ENCODE results near the gene COMT.

COMT gene

DNA sequence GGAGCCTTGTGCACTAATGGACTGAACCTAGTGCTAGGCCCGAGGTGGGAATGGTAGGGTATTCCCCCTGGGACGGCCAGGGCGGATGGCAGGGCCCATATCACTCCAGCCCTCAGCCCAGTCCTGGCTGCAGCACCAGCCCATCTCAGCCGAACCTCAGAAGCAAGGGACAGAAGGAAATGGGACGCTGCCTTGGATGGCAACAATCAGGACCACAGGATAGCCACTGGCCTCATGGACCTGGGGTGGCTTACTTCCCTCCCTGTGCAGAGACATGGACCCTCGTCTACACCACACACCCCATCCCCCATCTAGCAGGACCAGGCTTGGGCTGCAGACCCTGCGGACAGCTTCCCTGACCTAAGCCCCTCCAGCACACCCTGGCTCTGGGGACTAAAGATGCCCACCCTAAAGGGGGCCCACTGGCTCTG lies 50.9 kb downstream of the COMT start:
- Histone ChIP-seq H4K8ac (ENCODE audit: low read length) (no peak overlapping the region), H3K4ac (ENCODE audit: low read depth in 1 of 2, low read length in 2 of 2) (no peak overlapping the region)

DNA sequence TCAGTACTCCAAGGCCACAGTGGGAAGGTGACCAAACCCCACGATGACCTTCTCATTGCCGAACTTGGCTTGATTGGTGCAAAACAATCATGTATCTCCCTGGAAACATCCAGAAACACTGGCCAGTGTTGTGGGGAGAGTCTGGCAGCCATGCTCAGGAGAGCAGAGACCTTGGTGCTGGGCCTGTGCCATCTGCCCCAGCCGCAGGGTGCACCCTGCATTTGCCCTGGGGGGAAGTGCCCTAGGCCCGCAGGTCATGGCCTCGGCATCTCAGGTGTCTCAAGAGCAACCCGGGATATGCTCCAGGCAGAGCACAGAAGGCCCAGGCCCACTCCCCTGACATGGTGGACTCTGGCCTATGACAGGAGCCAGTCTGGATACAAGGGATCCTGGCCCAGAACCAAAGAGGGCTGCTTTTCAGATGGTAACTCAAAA lies 51.4 kb downstream of the COMT start:
- Histone ChIP-seq H3K27me3 (ENCODE audit: control insufficient read depth in 1 of 2, insufficient read depth in 1 of 2, low read length in 2 of 2) (peaks cover 0 to 24% of the 10 kb centered on the region in 2 experiments), H3K23ac (ENCODE audit: low read length in 2 of 2) (no peak overlapping the region), H2AFZ (ENCODE audit: low read depth, low read length) (no peak overlapping the region), H4K8ac (ENCODE audit: low read length) (no peak overlapping the region), H3K27ac (ENCODE audit: low read length, poor library complexity, severe bottlenecking) (no peak overlapping the region), H3K79me1 (replicated peaks; ENCODE audit: low read length, poor library complexity, severe bottlenecking) (no peaks in the 10 kb centered on the region), H3K4me3 (ENCODE audit: insufficient read depth in 1 of 2, low read depth in 1 of 2, low read length in 2 of 2) (no peak overlapping the region), H3K36me3 (ENCODE audit: control insufficient read depth in 1 of 2, insufficient read depth in 2 of 2, low read depth in 1 of 2, low read length in 2 of 2) (no peaks in the 10 kb centered on the region), H2BK5ac (ENCODE audit: low read depth, low read length, poor library complexity, severe bottlenecking) (no peak overlapping the region), H3K4ac (ENCODE audit: low read depth in 1 of 2, low read length in 2 of 2) (no peak overlapping the region), H3K14ac (ENCODE audit: low read length in 2 of 2) (no peak overlapping the region), H2BK15ac (ENCODE audit: low read depth, poor library complexity, severe bottlenecking) (no peak overlapping the region), H2BK12ac (ENCODE audit: low read length in 2 of 2) (no peak overlapping the region), H3K9ac (ENCODE audit: low read length) (no peak overlapping the region), H3K18ac (ENCODE audit: low read depth in 1 of 2, low read length in 2 of 2) (no peak overlapping the region), H2BK120ac (ENCODE audit: low read depth, low read length) (no peak overlapping the region), H3K4me2 (ENCODE audit: low read length, poor library complexity, severe bottlenecking) (no peak overlapping the region), H2AK5ac (ENCODE audit: low read length, severe bottlenecking) (no peak overlapping the region), H3K9me3 (ENCODE audit: control insufficient read depth, low read length) (no peaks in the 10 kb centered on the region), H3K4me1 (ENCODE audit: control insufficient read depth, insufficient read depth, low read depth, low read length) (peaks cover 25% of the 10 kb centered on the region), H4K91ac (ENCODE audit: low read length) (no peak overlapping the region)
- WGBS: 93% methylated on average over 6 of the region's 6 CpGs
- DNase-seq: no peak

More for the DNA sequence above, 50.9 kb downstream of the COMT start:
- H2BK12ac ChIP-seq (ENCODE audit: low read length in 2 of 2): no peak overlapping the region
- H3K9ac ChIP-seq (ENCODE audit: low read length): no peak overlapping the region
- H3K4me1 ChIP-seq (ENCODE audit: control insufficient read depth, insufficient read depth, low read depth, low read length): peaks cover 22% of the 10 kb centered on the region
- no peaks in the 10 kb centered on the region for H3K36me3 ChIP-seq (ENCODE audit: control insufficient read depth in 1 of 2, insufficient read depth in 2 of 2, low read depth in 1 of 2, low read length in 2 of 2)
- H3K18ac ChIP-seq (ENCODE audit: low read depth in 1 of 2, low read length in 2 of 2): no peak overlapping the region
- no peak overlapping the region for H4K91ac ChIP-seq (ENCODE audit: low read length)
- DNase-seq: no peak
- H3K79me1 ChIP-seq (replicated peaks; ENCODE audit: low read length, poor library complexity, severe bottlenecking): no peaks in the 10 kb centered on the region
- H3K4me2 ChIP-seq (ENCODE audit: low read length, poor library complexity, severe bottlenecking): no peak overlapping the region
- no peak overlapping the region for H2AK5ac ChIP-seq (ENCODE audit: low read length, severe bottlenecking)
- no peak overlapping the region for H2BK5ac ChIP-seq (ENCODE audit: low read depth, low read length, poor library complexity, severe bottlenecking)
- H3K27ac ChIP-seq (ENCODE audit: low read length, poor library complexity, severe bottlenecking): no peak overlapping the region
- H3K4me3 ChIP-seq (ENCODE audit: insufficient read depth in 1 of 2, low read depth in 1 of 2, low read length in 2 of 2): no peak overlapping the region
- H2BK15ac ChIP-seq (ENCODE audit: low read depth, poor library complexity, severe bottlenecking): no peak overlapping the region
- WGBS: 79% methylated on average over 7 of the region's 7 CpGs
- H3K27me3 ChIP-seq (ENCODE audit: control insufficient read depth in 1 of 2, insufficient read depth in 1 of 2, low read length in 2 of 2): peaks cover 0 to 20% of the 10 kb centered on the region in 2 experiments
- no peak overlapping the region for H2BK120ac ChIP-seq (ENCODE audit: low read depth, low read length)
- H3K9me3 ChIP-seq (ENCODE audit: control insufficient read depth, low read length): no peaks in the 10 kb centered on the region
- H2AFZ ChIP-seq (ENCODE audit: low read depth, low read length): no peak overlapping the region
- H3K23ac ChIP-seq (ENCODE audit: low read length in 2 of 2): no peak overlapping the region
- no peak overlapping the region for H3K14ac ChIP-seq (ENCODE audit: low read length in 2 of 2)

DNA sequence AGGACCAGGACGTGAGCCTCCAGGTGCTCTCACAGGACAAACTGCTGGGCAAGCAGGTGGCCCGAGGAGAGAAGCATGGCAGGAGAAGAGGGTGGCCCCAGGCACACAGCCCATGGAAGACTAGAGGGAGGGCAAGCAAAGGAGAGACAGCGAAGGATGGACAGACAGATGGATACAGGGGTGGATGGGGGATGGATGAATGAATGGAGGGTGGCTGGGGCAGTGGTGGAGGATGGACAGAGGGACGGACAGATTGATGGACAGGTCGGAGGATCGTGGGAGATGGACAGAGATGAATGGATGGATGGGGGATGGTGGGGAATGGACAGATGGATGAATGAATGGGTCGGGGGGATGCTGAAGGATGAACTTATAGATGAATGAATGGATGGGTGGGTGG lies 52.4 kb downstream of the COMT start:
- no peak overlapping the region for H4K91ac ChIP-seq (ENCODE audit: low read length)
- H3K23ac ChIP-seq (ENCODE audit: low read length in 2 of 2): no peak overlapping the region
- H3K36me3 ChIP-seq (ENCODE audit: control insufficient read depth in 1 of 2, insufficient read depth in 2 of 2, low read depth in 1 of 2, low read length in 2 of 2): no peaks in the 10 kb centered on the region
- no peaks in the 10 kb centered on the region for H3K79me1 ChIP-seq (replicated peaks; ENCODE audit: low read length, poor library complexity, severe bottlenecking)
- 92% methylated on average over 7 of the region's 7 CpGs for WGBS
- H2BK12ac ChIP-seq (ENCODE audit: low read length in 2 of 2): no peak overlapping the region
- no peak overlapping the region for H3K4me3 ChIP-seq (ENCODE audit: insufficient read depth in 1 of 2, low read depth in 1 of 2, low read length in 2 of 2)
- no peak overlapping the region for H2BK120ac ChIP-seq (ENCODE audit: low read depth, low read length)
- no peak overlapping the region for H3K27ac ChIP-seq (ENCODE audit: low read length, poor library complexity, severe bottlenecking)
- no peaks in the 10 kb centered on the region for H3K9me3 ChIP-seq (ENCODE audit: control insufficient read depth, low read length)
- H3K14ac ChIP-seq (ENCODE audit: low read length in 2 of 2): no peak overlapping the region
- no peak overlapping the region for H3K4ac ChIP-seq (ENCODE audit: low read depth in 1 of 2, low read length in 2 of 2)
- H3K4me2 ChIP-seq (ENCODE audit: low read length, poor library complexity, severe bottlenecking): no peak overlapping the region
- no peak for DNase-seq
- no peak overlapping the region for H3K18ac ChIP-seq (ENCODE audit: low read depth in 1 of 2, low read length in 2 of 2)
- H3K27me3 ChIP-seq (ENCODE audit: control insufficient read depth in 1 of 2, insufficient read depth in 1 of 2, low read length in 2 of 2): peaks cover 0 to 30% of the 10 kb centered on the region in 2 experiments
- H4K8ac ChIP-seq (ENCODE audit: low read length): no peak overlapping the region
- H2AFZ ChIP-seq (ENCODE audit: low read depth, low read length): no peak overlapping the region
- no peak overlapping the region for H3K9ac ChIP-seq (ENCODE audit: low read length)
- no peak overlapping the region for H2BK15ac ChIP-seq (ENCODE audit: low read depth, poor library complexity, severe bottlenecking)
- no peak overlapping the region for H2BK5ac ChIP-seq (ENCODE audit: low read depth, low read length, poor library complexity, severe bottlenecking)
- no peak overlapping the region for H2AK5ac ChIP-seq (ENCODE audit: low read length, severe bottlenecking)
- H3K4me1 ChIP-seq (ENCODE audit: control insufficient read depth, insufficient read depth, low read depth, low read length): peaks cover 35% of the 10 kb centered on the region

DNA sequence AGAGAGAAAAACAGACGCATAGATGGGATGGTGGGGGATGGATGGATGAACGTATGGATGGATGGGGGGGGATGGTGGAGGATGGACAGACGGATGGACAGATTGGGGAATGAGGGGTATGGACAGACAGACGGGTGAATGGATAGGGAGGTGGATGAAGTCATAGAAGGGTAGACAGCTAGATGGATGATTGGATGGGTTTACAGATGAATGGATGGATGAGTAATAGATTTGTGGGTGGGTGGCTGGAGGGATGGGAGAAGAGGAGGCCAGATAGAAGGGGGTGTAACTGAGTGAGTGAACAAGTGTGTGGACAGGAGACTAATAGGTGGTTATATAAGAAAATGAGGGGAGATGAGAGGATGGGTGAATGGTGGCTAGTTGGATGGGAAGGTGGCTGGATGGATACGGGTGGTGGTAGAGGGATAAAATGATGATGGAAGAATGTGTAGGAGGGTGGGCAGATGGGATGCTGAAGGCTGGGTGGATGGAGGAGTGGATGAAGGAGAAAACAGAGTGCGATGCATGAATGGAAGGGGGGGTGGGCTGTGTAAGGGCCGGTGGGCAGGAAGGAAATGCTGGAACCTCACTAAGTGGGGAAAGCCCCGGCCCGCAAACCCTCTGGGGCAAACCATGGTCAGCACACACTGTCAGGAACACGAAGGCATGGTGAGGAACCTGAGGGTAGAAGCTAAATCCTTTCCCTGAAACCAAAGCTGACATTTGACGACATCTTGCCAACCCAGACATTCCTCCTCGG lies 53.5 kb downstream of the COMT start:
- H3K4me2 ChIP-seq (ENCODE audit: low read length, poor library complexity, severe bottlenecking): no peak overlapping the region
- no peak for DNase-seq
- H3K27ac ChIP-seq (ENCODE audit: low read length, poor library complexity, severe bottlenecking): no peak overlapping the region
- H2BK15ac ChIP-seq (ENCODE audit: low read depth, poor library complexity, severe bottlenecking): no peak overlapping the region
- no peaks in the 10 kb centered on the region for H3K9me3 ChIP-seq (ENCODE audit: control insufficient read depth, low read length)
- no peak overlapping the region for H4K8ac ChIP-seq (ENCODE audit: low read length)
- H3K27me3 ChIP-seq (ENCODE audit: control insufficient read depth in 1 of 2, insufficient read depth in 1 of 2, low read length in 2 of 2): peaks cover 0 to 30% of the 10 kb centered on the region in 2 experiments
- no peak overlapping the region for H2AFZ ChIP-seq (ENCODE audit: low read depth, low read length)
- no peak overlapping the region for H3K4ac ChIP-seq (ENCODE audit: low read depth in 1 of 2, low read length in 2 of 2)
- H2AK5ac ChIP-seq (ENCODE audit: low read length, severe bottlenecking): no peak overlapping the region
- H2BK12ac ChIP-seq (ENCODE audit: low read length in 2 of 2): no peak overlapping the region
- H3K4me1 ChIP-seq (ENCODE audit: control insufficient read depth, insufficient read depth, low read depth, low read length): peaks cover 46% of the 10 kb centered on the region
- no peak overlapping the region for H3K4me3 ChIP-seq (ENCODE audit: insufficient read depth in 1 of 2, low read depth in 1 of 2, low read length in 2 of 2)
- H4K91ac ChIP-seq (ENCODE audit: low read length): no peak overlapping the region
- no peak overlapping the region for H2BK120ac ChIP-seq (ENCODE audit: low read depth, low read length)
- H3K79me1 ChIP-seq (replicated peaks; ENCODE audit: low read length, poor library complexity, severe bottlenecking): no peaks in the 10 kb centered on the region
- H2BK5ac ChIP-seq (ENCODE audit: low read depth, low read length, poor library complexity, severe bottlenecking): no peak overlapping the region
- no peaks in the 10 kb centered on the region for H3K36me3 ChIP-seq (ENCODE audit: control insufficient read depth in 1 of 2, insufficient read depth in 2 of 2, low read depth in 1 of 2, low read length in 2 of 2)
- no peak overlapping the region for H3K23ac ChIP-seq (ENCODE audit: low read length in 2 of 2)
- 90% methylated on average over 12 of the region's 12 CpGs for WGBS
- H3K9ac ChIP-seq (ENCODE audit: low read length): no peak overlapping the region
- H3K14ac ChIP-seq (ENCODE audit: low read length in 2 of 2): no peak overlapping the region
- H3K18ac ChIP-seq (ENCODE audit: low read depth in 1 of 2, low read length in 2 of 2): no peak overlapping the region
